GM15510 (cell line): ENCODE data around the gene PXDN.

Experiments used
- POLR2A ChIP-seq: IDR thresholded peaks from 3 replicates; pipeline ENCODE4 v1.6.1; 2011; ENCODE audit warnings: borderline replicate concordance; ENCODE audit not compliant: insufficient read length; ENCODE audit errors: extremely low read depth

The PXDN gene

DNA sequence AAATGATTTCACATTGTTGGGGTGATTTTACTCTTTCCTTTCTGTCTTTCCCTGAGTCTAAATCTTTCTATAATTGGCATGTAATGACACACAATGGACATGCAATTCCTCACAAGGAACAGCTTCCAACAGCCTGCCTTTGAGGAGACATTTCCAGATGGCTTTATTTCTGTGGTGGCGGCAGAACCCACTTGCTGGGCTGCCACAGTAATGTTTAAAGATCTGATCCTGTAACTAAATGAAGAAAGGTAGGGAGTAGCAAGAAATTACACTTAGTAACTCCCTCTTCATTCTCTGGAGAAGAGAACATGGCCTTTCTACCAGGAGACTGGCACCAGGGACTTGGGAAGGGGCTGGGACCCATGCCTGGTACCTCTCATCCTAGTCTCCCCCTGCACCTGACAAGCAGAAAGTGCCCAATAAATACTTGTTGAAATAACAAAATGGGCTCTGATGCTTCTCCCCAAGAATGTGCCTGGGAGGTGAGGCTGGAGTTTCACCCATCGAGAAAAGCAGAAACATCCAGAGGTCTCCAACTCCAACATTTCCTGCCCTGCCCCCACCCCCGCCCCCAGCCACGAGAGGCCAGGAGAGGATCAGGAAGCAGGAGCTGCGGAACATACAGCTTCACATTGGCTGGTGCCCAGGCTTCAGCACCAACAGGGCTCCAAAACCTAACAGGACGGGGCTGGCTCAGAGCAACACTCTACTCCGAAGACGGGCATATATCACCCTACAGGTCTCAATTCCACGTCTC, 92.1 kb downstream of the PXDN start:
- TF ChIP-seq POLR2A: no peak

DNA sequence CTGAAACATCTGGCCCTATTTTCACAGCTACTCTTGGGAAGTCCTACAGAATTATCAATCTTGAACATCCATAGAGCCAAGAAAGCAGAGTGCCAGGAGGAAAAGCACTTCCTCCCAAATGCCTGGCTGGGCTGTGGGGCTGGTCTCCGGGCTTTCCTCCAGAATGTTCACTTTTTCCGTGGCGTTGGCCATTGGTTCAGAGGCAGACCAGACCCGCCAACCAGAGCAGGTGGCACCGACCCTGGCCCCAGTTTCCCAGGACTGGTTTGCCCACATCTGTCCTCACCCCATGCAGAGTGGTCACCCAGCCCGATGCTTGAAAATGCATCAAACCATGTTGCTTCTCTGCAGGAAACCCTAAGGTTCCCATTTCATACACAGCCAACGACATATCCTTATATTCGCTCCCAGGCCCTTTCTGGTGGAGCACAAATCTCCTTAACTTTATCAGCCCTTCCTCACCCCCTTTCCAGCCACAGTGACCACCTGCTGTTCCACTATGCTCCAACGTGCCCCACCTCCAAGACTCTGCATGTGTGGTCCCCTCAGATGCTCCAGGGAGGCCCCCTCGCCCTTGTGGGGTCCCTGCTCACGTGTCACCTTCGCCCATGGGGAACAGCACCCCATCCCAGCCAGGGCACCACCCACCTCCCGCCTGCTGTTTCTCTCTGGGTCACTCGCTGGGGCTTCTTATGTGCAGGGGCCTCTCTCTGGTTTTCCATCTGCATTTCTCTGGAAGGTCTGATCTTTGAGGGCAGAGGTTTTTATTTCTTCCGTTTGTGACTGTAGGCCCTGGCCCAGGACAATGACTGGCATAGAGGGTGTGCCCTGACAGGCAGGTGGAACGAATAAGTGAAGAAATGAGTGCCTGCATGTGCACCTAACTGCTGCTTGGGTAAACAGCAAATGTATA, 92.9 kb downstream of the PXDN start:
- no peak for TF ChIP-seq POLR2A

DNA sequence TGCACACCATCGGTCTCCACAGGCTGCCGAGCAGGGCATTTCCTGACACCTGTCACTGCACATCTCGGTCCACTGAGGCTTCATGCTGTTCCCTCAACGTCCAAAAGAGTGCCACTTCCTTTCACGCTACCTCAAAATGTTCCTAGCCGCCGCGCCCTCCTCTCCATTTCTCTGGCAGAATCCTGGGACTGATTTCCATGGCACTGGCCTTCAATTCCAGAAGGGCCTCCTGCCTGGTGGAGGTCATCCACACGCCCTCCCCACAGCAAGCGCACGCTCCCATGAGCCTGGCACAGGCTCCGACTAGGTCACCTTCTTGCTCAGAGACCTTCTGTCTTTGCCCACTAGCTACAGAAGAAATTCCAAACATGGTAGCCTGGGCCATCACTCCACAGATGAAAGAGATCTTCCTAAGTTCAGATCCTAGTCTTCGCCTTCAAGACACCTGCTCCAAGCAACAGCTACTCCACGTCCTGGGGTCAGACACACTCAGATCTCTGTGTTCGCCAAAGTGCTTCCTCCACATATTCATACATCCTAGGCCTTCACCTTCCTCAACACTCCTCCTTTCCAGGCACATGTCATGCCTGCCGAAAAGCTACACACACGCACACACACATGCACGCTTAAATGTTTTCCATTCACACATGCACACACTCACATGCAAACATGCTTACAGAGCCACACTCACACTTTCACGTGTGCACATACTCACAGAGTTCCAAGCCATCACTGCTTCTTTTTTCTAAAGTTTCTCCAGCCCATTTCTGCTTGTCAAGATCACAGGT, 94.0 kb downstream of the PXDN start:
- TF ChIP-seq POLR2A: no peak

DNA sequence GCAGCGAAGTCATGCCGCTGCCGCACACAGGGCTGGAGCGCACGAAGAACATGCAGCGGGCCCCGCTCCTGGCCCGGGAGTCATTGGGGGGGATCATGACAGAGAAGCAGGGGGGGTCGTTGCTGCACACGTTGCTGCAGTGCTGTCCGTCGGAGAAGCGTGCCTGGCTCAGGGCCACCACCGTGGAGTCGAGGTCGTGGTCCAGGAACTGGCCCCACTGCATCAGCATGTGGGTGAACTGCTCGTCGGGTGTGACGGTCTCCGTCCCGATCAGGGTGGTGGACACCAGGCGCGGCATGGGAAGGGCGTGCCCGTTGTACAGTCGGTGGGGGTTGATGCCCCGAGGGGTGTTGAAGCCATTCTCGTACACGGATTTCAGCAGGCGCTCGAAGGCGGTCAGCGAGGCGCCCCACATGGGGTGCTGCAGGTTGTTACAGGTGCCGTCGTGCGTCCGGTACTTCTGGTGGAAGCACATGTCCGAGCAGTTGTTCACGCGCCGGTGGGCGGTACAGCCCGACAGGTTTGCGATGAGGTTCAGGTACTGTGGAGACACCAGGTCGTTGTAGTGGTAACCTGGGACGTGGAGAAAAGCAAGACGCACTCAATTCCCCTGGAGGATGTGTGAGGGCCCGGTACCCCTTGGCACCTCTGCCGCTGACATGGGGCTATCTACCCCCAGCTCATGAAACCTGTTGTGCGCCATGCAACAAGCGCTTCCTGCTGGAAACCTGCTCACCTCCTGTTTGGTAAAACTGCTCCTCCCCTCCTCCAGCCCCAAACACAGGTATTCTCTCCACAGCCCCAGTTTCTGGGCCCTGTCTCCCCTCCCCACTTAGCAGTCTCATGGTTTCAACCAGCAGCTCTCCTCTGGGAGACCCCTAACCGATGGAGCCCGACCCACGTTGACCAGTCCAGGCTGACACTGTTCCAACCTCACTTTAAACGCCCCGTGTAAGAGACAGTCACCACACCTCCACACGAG, 94.9 kb downstream of the PXDN start:
- TF ChIP-seq POLR2A: no peak

DNA sequence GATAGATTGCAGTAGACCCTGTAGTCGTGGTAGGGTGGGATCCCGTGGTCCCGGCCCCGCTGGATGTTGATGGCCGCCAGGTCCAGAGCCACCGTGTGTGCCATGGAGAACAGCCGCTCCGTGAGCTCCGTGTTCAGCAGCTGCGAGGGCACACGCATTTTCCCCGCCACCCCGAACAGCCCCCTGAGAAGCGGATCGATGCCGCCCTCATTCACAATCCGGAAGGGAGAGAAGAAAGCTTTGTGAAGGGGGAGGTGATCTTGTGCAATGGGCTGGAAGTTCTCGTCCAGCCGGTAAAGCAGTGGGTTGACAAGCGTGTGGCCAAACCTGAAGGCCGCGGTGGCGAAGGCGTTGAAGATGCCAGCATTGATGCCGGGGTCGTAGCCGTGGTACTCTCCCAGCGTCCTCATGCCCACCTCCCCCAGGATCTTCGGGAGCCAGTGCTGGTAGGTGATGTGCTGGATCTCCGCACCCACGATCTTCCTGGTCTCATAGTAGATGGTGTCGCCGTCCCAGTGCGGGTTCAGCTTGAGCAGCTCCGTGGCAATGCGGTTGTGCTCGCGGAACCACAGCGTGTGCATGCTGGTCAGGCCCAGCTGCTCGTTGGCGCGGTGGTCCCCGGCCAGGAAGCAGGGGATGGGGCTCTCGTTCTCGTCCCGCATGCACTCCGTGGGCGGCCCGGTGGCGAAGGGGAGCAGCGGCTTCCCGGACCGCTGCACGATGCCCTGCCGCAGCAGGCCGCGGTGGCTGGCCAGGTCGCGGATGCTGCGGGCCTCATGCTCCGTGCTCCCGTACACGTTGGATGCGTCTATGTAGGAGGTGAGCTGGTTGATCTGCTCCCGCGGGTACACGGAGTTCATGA, 95.8 kb downstream of the PXDN start:
- no peak for TF ChIP-seq POLR2A

DNA sequence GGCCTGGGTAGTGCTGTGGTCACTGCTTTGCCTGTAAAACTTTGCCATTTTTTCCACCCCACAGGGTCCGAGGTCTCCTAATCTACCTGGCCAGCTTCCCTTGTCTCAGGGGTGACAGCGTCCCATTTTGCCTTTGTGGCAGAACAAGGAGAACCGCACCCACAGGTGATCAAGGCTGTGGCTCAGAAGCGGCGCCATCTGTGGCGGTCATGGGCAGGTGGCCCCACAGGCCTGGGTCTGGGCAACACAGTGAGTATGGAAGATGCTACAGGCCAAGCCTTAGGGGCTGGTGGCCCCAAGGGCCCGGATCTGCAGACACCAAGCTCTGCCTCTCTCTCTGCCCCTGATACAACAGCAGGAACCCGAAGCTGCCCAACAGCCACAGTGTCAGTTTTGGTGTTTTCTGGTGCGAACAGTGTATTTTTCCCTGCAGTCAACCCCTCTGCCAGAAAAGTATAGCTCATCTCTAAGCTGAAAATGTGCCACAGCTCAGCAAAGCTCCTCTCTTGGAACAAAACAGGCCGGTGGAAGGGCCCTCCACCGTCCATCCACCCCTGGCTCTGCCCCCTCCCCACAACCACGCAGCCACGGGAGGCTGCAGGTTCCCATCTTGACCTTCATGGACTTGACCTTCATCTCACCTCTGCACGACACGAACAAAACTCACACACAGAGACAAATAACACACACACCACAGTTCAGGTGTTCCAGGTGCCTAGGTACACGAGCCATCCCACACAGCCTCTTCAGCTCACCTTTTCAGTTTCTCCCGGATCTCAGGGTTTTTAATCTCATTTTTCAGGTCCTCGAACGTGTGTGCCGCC, 96.7 kb downstream of the PXDN start:
- no peak for TF ChIP-seq POLR2A

DNA sequence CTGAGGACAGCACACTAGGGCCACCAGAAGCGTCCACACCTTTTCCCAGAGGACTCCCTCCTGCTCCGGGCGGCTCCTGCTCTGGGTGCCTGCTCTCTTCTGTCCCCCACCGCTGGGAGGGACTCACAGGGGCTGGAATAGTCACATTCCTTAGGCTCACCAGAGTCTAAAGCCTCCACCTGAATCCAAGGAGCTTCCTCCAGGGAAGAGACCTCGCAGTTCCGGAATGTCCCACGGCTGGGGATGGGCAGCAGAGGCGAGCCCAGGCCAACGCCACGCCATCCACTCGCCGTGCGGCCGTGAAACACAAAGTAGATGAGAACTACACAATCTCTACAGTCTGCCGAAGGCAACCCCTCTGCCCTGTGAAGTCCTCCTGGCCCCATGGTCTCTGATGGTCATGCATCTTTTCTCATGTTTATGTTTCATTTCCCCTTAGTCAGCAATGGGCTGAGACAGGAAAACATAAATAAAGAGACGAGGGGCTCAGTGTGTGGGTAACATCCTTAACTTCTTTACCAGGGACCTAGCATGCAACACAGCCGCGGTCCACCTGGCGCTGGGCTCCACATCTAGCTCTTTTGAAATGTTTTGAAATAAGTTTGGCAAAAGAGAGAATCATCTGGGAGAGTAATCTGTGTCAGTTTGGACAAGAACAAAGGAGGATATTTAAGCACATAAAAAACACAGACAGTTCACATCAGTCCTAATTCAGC, 98.4 kb downstream of the PXDN start:
- TF ChIP-seq POLR2A: no peak

DNA sequence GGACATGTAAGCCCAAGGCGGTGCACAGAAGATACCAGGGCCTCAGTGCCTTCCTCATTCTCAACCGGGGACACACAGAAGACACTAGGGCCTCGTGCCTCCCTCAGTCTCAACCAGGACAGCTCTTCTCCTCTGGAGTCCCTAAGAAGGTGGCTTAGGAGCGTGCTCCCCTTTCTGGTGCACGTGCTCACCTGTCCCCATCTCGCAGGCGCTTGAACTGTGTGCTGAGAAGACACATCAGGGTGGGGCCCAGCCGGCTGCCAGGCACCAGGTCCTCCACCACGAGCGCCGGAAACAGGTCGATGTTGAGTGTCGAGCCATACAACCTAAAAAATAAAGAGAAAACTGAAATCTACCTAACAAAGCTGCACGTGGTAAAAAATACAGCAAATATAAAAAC, 99.9 kb downstream of the PXDN start:
- TF ChIP-seq POLR2A: no peak

DNA sequence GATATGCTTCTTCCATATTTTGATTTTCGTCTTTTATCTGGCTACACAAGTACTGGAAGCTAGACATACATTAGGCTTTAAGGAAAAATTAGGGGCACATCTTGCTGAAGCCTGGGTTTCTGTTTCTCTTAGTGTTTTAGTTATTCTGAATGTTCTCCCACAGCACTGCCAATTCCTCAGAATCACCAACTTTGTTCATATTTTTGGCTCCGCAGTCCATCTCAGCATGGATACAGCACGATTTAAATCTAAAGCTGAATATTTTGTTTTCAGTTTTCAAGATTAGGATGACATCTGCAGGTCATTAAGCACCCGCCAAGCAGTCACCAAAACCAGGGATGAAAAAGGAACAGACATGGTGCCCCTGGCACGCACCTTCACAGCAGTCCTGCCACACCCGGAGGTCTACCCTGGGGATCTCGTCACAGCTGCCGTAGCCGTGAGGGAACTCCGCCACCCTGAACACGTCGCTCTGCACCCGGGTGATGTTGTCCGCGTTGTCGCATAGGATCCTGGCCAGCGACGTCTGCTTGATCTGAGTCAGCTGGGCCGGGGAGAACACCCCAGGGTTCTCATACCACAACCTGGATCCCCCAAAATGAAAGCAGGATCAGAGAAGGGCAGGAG, 101.2 kb downstream of the PXDN start:
- no peak for TF ChIP-seq POLR2A

DNA sequence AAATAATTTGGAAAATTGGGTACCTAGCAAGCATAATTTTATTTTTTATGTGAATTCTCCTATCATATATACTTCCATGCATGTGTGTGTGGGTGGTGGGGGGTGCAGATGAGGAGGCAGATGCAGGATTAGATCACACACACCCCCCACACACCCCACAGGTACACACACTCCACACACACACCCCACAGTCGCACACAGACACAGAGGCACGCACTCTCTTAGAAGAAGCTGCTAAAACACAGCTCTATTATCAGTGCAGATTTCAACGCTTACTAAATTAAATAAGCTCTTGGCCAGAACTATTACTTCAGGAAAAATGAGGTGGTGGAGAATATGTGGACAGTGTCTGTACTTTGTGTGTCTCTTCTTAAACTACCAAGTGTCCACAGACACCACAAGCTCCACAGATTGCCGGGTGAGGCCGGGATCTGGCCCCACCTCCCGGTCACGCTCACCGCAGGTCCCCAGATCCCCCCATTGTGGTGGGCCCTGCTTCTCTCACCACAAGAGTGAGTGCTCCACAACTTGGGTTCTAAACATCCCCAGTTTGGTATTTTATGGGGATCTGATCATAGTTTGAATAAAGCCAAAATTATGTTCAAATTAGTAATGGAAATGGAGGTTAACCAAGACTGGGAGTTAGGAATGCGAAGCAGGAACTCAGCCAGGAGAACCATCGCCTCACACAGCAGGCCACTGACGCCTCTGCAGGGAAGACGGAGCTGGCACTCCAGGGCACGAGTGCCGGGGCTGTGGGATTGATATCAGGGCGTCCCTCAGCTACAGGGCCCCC, 102.1 kb downstream of the PXDN start:
- TF ChIP-seq POLR2A: no peak
